ENCODE measurements around the gene C16orf95.
"Not testable (repeated sequence)": the region's sequence is repeated elsewhere in the genome, so short reads cannot be mapped to it uniquely, and the experiment has no call there.

The C16orf95 gene

DNA sequence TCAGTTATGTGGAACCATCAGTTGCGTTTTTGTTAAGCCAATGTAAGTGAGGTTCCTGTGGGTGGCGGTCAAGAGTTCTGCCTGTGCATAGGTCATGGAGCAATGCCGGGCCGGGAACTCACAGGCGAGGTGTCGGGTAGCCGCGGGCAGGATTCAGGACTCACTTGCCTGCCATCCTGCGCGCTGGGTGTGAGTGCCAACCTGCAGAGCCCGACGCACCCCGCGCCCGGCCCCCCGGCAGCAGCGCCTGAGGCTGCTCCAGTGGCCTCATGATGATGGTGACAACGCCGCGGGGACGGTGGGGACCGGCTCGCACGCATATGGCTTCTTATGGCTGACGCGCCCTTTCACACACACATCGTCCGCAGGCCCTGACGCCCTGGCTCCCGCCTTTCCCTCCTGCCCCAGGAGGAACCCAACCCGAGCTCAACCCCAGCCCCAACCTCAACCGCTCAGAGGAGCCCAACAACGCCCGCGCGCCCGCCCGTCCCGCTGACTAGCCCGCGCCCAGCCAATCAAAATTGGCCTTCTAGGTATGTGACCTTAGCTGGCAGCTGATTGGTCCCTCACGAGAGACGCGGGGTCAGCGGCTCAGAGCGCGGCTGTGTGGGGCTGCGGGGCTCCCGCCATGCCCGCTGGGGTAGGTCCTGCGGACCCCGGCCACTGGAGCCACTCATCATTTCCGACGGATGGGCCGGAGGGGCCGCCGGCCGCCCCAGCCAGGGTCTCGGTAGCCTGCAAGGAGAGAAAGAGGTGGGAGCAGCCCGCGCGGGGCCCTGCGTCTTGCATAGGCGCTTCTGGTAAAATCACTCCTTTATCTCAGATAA, at the start of gene C16orf95:
Gene C16orf95 (minus strand): TSS at position 470 of the 827 bp plus-strand sequence. CDS start 150 bp downstream, at position 320.
- peak; percentile 98 for DNase-seq (ENCODE audit: low read depth, low spot score)

GRCh38 chr16:87366930-87367329, 49.7 kb upstream of the C16orf95 start:
- no peak for DNase-seq (ENCODE audit: low read depth, low spot score)

DNA sequence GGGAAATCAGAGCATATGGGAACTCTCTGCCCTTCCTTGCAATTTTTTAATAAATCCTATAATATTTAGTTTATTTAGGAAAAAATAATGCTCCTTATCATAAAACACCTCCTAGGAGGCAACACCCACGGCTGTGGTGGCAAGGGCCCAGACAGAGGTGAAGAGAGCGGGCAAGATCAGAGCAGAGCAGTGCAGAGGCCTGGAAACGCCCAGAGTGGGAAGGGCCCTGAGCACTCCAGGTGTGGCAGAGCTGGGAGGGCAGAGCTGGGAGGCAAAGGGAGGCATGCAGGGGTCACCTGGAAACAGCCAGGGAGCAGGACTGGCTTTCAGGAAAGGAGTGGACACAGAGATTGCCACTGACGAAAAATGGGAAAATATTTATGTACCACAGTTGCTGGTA, 49.1 kb upstream of the C16orf95 start:
- no peak for DNase-seq (ENCODE audit: low read depth, low spot score)

- DNase-seq (ENCODE audit: low read depth, low spot score) = no peak
Observed at GRCh38 chr16:87365021-87365713, 48.0 kb upstream of the C16orf95 start.

DNA sequence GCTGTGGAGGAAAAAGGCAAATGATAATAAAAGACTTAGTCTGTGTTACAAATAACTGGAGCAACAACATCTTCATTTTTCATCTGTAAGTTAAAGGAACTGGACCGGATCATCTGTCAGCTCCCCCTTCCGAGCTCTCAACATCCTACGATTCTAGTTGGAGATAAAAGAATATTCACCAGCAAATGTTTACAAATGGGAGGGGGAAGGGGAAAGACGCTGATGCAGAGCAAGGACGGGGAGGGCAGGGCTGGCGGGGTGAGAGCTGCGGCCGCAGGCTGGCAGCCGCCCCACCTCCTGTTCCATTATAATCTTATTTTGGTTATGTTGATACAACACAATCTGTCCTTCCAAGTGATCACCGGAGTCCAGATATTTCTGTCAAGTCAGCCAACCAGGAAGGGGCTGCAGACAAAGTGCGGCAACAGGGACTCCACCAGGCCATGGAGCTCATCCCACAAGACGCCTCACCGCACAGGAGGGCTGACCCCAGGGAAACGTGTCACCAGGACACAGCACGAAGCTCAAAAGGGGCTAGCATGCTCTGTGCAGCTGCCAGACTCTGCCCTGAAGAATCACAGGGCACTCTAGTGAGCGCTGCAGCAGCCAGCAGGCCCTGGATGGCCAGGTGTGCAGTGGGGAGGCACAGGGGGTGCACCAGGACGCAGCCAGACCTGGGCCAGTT, 46.7 kb upstream of the C16orf95 start:
- no peak for DNase-seq (ENCODE audit: low read depth, low spot score)

GRCh38 chr16:87362828-87363559, 45.8 kb upstream of the C16orf95 start:
- not testable (repeated sequence) for DNase-seq (ENCODE audit: low read depth, low spot score)

GRCh38 chr16:87361916-87362619, 44.9 kb upstream of the C16orf95 start:
- no peak for DNase-seq (ENCODE audit: low read depth, low spot score)

- DNase-seq (ENCODE audit: low read depth, low spot score) = no peak
Observed at GRCh38 chr16:87360862-87361610, 43.8 kb upstream of the C16orf95 start.

GRCh38 chr16:87359121-87359520, 41.9 kb upstream of the C16orf95 start:
- DNase-seq (ENCODE audit: low read depth, low spot score) = no peak

- no peak for DNase-seq (ENCODE audit: low read depth, low spot score)
Observed at GRCh38 chr16:87358696-87359095, 41.5 kb upstream of the C16orf95 start.

DNA sequence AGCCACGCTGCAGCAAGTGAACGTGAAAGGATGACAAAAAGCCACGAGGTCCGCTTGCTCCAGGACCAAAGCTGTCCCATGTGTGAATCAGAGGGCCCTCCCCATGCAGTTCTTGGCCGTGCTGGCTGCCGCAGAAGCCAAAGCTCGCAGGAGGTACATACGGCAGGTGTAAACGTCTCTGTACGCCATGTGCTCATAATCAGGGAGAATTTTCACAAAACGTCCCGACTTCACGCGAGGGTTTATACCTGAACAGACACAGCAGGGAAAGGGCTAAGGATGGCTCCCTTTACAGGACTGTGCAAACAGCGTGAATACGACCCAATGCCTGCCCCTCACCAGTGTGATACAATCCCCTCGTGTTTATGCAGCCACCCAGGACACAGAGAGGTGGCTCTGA, 41.1 kb upstream of the C16orf95 start:
- no peak for DNase-seq (ENCODE audit: low read depth, low spot score)

DNA sequence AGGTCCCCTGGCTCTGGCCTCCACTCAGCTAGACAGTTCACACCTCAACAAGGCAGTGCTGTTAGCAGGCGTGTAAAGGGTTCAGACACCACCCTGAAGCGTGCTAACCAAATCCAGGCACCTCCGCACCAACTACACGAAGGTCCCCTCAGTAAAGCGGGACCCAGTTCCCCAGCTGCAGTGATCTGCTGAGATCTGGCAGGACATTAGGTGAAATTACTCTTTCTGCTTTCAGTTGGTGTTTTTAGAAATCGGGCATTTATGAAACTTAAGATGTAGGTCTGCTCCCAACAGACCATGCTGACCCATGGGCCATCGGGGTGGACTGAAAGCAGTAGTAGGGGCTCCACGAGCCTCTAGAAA, 39.3 kb upstream of the C16orf95 start:
- DNase-seq (ENCODE audit: low read depth, low spot score) = no peak

DNA sequence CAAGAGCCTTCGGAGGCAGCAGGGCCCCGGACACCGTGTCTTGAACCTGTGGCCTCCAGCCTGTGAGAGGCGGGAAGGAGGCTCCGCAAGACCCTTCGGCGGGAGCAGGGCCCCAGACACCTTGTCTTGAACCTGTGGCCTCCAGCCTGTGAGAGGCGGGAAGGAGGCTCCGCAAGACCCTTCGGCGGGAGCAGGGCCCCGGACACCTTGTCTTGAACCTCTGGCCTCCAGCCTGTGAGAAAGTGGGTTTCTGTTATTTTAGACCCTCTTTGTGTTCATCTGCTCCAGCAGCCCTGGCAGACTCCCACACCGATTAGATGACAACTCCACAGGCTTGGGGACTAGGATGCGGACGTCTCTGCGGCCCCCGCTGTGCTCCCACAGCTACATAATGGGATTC, 36.4 kb upstream of the C16orf95 start:
- DNase-seq (ENCODE audit: low read depth, low spot score) = no peak

DNA sequence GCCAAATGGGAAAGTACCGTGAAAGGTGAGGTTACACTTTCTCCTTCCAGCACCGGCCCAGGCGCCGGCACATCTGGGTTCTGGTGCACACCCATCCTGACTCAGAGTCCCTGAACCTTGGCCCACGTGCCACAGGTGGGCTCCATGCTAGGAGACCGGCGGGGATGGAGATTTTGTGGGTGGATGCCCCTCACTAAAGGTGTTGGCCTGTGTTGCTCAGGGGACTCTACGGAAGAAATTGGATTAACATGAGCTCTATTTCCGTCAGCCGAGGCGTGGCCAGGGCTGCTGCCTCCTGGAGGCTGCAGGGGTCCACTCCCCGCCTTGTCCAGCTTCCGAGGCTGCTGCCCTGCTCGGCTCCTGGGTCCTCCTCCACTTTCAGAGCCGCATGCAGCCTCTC, 35.6 kb upstream of the C16orf95 start:
- no peak for DNase-seq (ENCODE audit: low read depth, low spot score)

DNA sequence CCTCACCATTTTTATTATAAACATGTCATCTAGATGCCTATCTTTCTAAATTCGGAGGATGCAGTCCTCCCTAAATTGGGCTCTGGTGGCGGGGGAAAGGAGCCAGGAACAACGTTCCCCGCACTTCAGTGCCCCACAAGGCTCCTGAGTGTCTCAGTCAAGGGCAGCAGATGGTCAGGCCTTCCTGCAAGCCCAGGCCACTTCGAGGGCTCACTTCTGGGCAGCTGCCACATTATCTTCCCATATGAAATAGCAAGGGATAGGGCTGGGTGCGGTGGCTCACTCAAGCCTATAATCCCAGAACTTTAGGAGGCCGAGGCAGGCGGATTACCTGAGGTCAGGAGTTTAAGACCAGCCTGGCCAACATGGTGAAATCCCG, 34.1 kb upstream of the C16orf95 start:
- no peak for DNase-seq (ENCODE audit: low read depth, low spot score)

GRCh38 chr16:87350681-87351319, 33.6 kb upstream of the C16orf95 start:
- no peak for DNase-seq (ENCODE audit: low read depth, low spot score)

GRCh38 chr16:87350031-87350430, 32.8 kb upstream of the C16orf95 start:
- no peak for DNase-seq (ENCODE audit: low read depth, low spot score)

DNA sequence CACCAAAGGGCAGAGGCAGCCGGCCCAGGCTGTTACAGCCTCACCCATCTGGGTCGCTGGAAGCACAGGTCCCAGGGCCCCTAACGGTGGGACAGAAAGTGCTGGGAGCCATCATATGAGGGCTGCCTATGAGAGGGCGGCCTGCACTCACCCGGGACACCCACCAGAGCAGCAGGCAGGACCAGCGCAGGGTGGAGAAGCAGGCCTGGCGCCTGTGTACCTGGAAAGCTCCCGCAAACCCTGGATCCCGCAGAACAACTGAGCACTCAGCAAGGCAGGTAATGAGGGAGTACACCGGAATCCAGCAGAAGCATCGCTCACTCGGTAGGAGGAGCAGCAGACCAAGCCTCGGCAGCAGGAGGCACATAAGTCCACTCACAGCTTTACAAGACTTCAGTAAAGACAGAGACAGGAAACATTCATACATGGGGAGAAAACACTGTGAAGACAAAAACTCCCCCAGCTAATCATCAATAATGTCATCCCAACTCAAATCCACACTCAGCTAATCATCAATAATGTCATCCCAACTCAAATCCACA, 31.5 kb upstream of the C16orf95 start:
- no peak for DNase-seq (ENCODE audit: low read depth, low spot score)

DNA sequence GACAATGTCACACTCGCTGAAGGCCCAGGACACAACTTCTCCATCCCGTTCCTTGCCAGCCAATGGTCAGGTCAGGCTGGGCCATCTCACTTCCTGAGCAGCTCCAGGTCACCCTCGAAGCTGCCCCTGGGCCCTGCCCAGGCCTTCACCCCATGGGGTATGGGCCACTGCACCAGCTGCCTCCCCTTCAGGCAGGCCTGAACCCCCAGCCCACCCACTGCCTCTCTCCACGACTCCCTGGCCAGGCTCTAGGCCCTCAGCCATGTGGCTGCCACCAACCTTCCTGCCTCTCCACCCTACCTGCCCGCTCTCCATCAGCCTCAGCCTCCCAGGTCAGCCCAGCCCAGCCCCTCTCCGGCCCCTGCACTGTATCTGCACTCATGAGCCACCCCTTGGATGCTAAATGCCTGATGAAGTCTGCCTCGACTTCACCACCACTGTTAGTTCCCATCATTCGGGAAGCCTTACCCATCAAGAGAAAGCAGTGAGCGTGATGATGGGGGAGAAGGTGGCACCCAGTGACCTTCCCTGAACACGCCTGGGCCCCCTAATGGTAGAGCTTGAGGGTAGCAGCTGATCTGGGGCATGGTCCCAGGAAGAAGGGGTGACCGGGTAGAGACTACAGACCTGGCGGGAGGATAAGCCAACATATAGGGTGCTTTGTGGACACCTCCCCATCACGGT, 30.9 kb upstream of the C16orf95 start:
- no peak for DNase-seq (ENCODE audit: low read depth, low spot score)

Measured in ELF-1 (cell line).